Central memory CD8-positive, alpha-beta T cell (primary cell): ENCODE measurements around the gene CD2AP.
"Not testable (repeated sequence)": the region's sequence is repeated elsewhere in the genome, so short reads cannot be mapped to it uniquely, and the experiment has no call there.

ENCODE experiments used
- ATAC-seq: fragments of 150-1000 bp; cut with Tn5 transposase; replicated peaks from 2 replicates; pipeline ENCODE4 v1.10.0; 2022; ENCODE audit warnings: mild to moderate bottlenecking, moderate FRiP score, moderate number of reproducible peaks; ENCODE audit not compliant: poor library complexity, severe bottlenecking; ENCODE audit errors: extremely low read depth
- DNase-seq, 2 donors: peaks; one replicate each; pipeline ENCODE4 v3.0.0; 2021; ENCODE audit warnings: low spot score in 2 of 2
- H3K27ac Mint-ChIP-seq: one replicate; pipeline ENCODE4 v1.8.0; 2022; ENCODE audit warnings: low read depth, mild to moderate bottlenecking, moderate library complexity, mixed read lengths
- H3K27me3 Mint-ChIP-seq: one replicate; pipeline ENCODE4 v1.8.0; 2022; ENCODE audit warnings: mixed read lengths
- H3K36me3 Mint-ChIP-seq: one replicate; pipeline ENCODE4 v1.8.0; 2022; ENCODE audit warnings: mild to moderate bottlenecking, moderate library complexity, mixed read lengths; ENCODE audit not compliant: insufficient read depth
- H3K4me1 Mint-ChIP-seq: one replicate; pipeline ENCODE4 v1.8.0; 2022; ENCODE audit warnings: mixed read lengths
- H3K4me3 Mint-ChIP-seq: one replicate; pipeline ENCODE4 v1.8.0; 2022; ENCODE audit warnings: mild to moderate bottlenecking, moderate library complexity, mixed read lengths
- H3K9me3 Mint-ChIP-seq: one replicate; pipeline ENCODE4 v1.8.0; 2022; ENCODE audit warnings: mixed read lengths

CD2AP gene, protein sequence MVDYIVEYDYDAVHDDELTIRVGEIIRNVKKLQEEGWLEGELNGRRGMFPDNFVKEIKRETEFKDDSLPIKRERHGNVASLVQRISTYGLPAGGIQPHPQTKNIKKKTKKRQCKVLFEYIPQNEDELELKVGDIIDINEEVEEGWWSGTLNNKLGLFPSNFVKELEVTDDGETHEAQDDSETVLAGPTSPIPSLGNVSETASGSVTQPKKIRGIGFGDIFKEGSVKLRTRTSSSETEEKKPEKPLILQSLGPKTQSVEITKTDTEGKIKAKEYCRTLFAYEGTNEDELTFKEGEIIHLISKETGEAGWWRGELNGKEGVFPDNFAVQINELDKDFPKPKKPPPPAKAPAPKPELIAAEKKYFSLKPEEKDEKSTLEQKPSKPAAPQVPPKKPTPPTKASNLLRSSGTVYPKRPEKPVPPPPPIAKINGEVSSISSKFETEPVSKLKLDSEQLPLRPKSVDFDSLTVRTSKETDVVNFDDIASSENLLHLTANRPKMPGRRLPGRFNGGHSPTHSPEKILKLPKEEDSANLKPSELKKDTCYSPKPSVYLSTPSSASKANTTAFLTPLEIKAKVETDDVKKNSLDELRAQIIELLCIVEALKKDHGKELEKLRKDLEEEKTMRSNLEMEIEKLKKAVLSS

DNA sequence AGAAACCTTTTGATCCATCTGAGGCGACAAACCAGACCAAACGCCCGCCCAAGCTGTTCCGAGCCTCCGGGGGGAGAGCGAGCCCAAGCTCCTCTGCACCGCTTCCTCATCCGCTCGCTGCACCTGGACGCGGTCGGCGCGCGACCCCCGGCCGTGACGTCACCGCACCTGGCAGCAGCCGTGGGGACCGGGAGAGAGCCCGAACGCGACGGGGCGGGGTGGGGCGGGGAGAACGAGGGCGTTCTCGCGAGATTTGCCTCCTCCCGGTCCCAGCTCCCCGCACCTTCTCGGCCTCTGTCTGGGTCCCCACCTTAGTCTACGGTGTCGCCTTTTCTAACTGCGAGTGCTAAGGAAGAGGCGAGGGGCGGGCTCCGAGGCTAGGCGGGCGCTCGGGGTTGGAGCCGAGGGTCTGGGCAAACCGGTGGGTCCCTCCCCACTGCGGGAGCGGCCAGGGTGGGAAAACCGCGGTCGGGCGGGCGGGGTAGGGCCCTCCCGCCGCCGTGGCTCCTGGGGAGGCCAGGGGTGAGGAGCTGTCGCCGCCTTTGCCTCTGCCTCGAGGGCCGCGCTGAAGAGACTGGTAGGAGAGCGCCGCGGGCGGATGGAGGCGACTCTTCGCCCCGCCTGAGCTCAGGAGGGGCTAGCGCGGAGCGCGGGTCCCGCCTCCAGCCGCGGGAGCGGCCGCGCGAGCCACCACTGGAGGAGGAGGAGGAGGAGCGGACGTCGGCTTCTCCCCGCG, at the start of gene CD2AP:
Gene CD2AP (plus strand): TSS at position 293 of the 736 bp plus-strand sequence. CDS start 456 bp downstream, outside the sequence.
- peak within 1 kb of the TSS; percentile 99 for H3K27ac Mint-ChIP-seq
- peaks cover 35% of the 10 kb centered on the region for H3K4me1 Mint-ChIP-seq
- no peaks in the 10 kb centered on the region for H3K9me3 Mint-ChIP-seq
- peaks cover 9% of the 10 kb centered on the region for H3K36me3 Mint-ChIP-seq
- no peaks in the 10 kb centered on the region for H3K27me3 Mint-ChIP-seq
- ATAC-seq (peak; percentile 82), DNase-seq (peak; percentile 82 to 92)
- peak within 1 kb of the TSS; percentile 98 for H3K4me3 Mint-ChIP-seq

- peaks cover 16% of the 10 kb centered on the region for H3K9me3 Mint-ChIP-seq
- no peak for ATAC-seq
Observed at GRCh38 chr6:47428288-47428687, 49.3 kb upstream of the CD2AP start.

GRCh38 chr6:47428746-47429664, 48.6 kb upstream of the CD2AP start:
- H3K4me1 Mint-ChIP-seq: no peaks in the 10 kb centered on the region
- ATAC-seq (no peak), DNase-seq (no peak)
- H3K36me3 Mint-ChIP-seq: no peaks in the 10 kb centered on the region
- no peak overlapping the region for H3K4me3 Mint-ChIP-seq
- no peak overlapping the region for H3K27ac Mint-ChIP-seq
- H3K9me3 Mint-ChIP-seq: peaks cover 16% of the 10 kb centered on the region
- H3K27me3 Mint-ChIP-seq: peaks cover 9% of the 10 kb centered on the region

More at GRCh38 chr6:47428288-47428687, 49.3 kb upstream of the CD2AP start:
- H3K27ac Mint-ChIP-seq: no peak overlapping the region
- H3K4me1 Mint-ChIP-seq: no peaks in the 10 kb centered on the region
- DNase-seq: no peak
- peaks cover 2% of the 10 kb centered on the region for H3K27me3 Mint-ChIP-seq
- no peak overlapping the region for H3K4me3 Mint-ChIP-seq
- no peaks in the 10 kb centered on the region for H3K36me3 Mint-ChIP-seq

- Mint-ChIP-seq H3K4me3 (no peak overlapping the region), H3K27me3 (peaks cover 10% of the 10 kb centered on the region), H3K27ac (no peak overlapping the region), H3K4me1 (no peaks in the 10 kb centered on the region), H3K36me3 (no peaks in the 10 kb centered on the region), H3K9me3 (peaks cover 9% of the 10 kb centered on the region)
- ATAC-seq: no peak
- DNase-seq: no peak
Observed at GRCh38 chr6:47434372-47435253, 43.0 kb upstream of the CD2AP start.

DNA sequence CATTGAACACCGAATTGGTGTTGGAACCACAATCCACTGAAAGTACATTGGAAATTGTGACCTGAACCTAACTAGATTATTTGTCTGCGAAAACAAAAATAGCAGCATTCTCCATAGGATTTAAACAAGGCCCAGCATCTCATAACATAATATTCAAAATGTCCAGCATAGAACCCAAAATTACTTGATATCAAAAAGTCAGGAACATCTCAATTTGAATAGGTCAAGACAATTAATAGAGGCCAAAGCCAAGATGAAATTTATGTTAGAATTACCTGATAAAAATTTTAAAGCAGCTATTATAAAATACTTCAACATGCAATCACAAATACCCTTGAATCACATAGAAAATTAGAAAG, 42.4 kb upstream of the CD2AP start:
- H3K4me1 Mint-ChIP-seq: no peaks in the 10 kb centered on the region
- no peaks in the 10 kb centered on the region for H3K36me3 Mint-ChIP-seq
- peaks cover 6% of the 10 kb centered on the region for H3K9me3 Mint-ChIP-seq
- no peak overlapping the region for H3K4me3 Mint-ChIP-seq
- no peak for ATAC-seq
- H3K27me3 Mint-ChIP-seq: peaks cover 10% of the 10 kb centered on the region
- no peak overlapping the region for H3K27ac Mint-ChIP-seq
- no peak for DNase-seq

GRCh38 chr6:47437592-47437991, 40.0 kb upstream of the CD2AP start:
- ATAC-seq (no peak), DNase-seq (no peak)
- Mint-ChIP-seq H3K4me3 (no peak overlapping the region), H3K27me3 (peaks cover 10% of the 10 kb centered on the region), H3K4me1 (no peaks in the 10 kb centered on the region), H3K9me3 (no peaks in the 10 kb centered on the region), H3K27ac (no peak overlapping the region), H3K36me3 (no peaks in the 10 kb centered on the region)

GRCh38 chr6:47438481-47439347, 38.9 kb upstream of the CD2AP start:
- Mint-ChIP-seq H3K4me3 (no peak overlapping the region), H3K27ac (no peak overlapping the region), H3K4me1 (no peaks in the 10 kb centered on the region), H3K27me3 (peaks cover 3% of the 10 kb centered on the region), H3K36me3 (no peaks in the 10 kb centered on the region), H3K9me3 (no peaks in the 10 kb centered on the region)
- ATAC-seq (no peak), DNase-seq (no peak)

DNA sequence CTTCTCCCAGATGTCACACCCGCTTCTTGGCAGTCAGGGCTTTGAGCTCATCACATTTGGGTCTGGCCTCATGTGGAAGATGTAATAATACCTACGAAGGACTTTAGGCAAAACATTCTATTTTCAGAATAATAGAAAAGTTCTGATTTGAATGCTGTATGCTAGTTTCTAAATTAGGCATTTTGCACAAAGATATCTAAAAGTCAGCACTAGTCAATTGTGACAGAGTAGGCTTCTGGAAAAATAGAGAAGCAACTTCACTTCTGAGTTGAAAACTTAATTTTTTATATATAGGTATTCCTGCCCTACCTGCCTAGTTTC, 38.3 kb upstream of the CD2AP start:
- H3K36me3 Mint-ChIP-seq: no peaks in the 10 kb centered on the region
- no peaks in the 10 kb centered on the region for H3K4me1 Mint-ChIP-seq
- no peak for DNase-seq
- H3K9me3 Mint-ChIP-seq: no peaks in the 10 kb centered on the region
- H3K27ac Mint-ChIP-seq: no peak overlapping the region
- no peak for ATAC-seq
- H3K27me3 Mint-ChIP-seq: no peaks in the 10 kb centered on the region
- no peak overlapping the region for H3K4me3 Mint-ChIP-seq

GRCh38 chr6:47440719-47441118, 36.9 kb upstream of the CD2AP start:
- no peak for ATAC-seq

GRCh38 chr6:47444964-47445363, 32.6 kb upstream of the CD2AP start:
- not testable (repeated sequence) for H3K27ac Mint-ChIP-seq, H3K27me3 Mint-ChIP-seq, H3K36me3 Mint-ChIP-seq, ATAC-seq, H3K4me1 Mint-ChIP-seq, H3K4me3 Mint-ChIP-seq, H3K9me3 Mint-ChIP-seq, DNase-seq

More at GRCh38 chr6:47440719-47441118, 36.9 kb upstream of the CD2AP start:
- no peak for DNase-seq
- Mint-ChIP-seq H3K27me3 (no peaks in the 10 kb centered on the region), H3K4me1 (no peaks in the 10 kb centered on the region), H3K4me3 (no peak overlapping the region), H3K36me3 (no peaks in the 10 kb centered on the region), H3K27ac (no peak overlapping the region), H3K9me3 (no peaks in the 10 kb centered on the region)
